ENCODE results near the gene CCNL2.
"Not testable (repeated sequence)": the region's sequence is repeated elsewhere in the genome, so short reads cannot be mapped to it uniquely, and the experiment has no call there.

Gene CCNL2

DNA sequence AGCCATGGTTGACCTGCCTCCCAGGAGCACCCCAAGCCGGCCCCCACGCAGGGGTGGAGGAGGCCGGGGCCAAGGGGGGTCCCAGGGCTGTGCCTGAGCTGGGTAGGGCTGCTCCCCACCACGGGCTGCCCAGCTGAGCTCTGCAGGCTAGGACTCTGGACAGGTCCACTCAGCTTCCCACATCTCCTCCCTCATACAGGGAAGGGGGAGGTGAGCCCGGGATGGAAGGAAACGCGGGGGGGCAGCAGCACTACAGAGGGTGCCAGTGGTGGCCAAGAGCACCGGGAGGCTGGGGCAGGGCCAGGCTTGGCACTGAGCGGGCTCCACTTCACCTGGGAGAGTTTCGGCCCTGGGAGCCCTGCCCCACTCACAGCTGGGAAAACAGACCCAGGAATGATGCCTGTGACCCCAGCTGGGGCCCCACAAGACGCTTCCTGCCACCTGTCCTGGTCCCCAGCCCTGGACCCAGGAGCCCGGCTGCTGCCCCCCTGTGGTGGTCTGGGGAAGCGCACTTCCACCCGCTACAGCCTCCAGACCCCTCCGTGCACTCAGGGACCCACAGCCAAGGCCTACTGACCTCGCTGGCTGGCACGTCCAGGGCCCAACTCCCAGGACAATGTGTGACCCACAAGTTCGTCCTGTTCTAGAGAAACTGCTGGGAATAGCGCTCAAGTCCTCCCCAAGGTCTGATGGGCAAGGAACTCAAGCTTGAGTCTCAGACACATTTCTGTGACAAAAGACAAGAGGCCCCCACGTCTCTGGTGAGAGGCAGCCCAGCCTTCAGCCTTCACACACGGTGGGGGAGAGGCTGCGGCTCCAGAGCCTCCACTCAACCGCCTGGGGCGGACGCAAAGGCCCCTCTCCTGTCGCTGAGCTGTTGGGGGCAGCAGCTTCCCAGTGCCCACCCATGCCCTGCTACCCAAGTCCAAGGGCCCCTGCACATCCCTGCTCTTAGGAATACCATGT, 27.1 kb downstream of the CCNL2 start:
- peak; percentile 74 for TF ChIP-seq CTCF (conservative IDR thresholded peaks at IDR 0.05; ENCODE audit: low read length)
- DNase-seq (ENCODE audit: low read depth) = peak; percentile 46
- H3K4me3 ChIP-seq (ENCODE audit: low read length) = peak overlapping the region; percentile 9

DNA sequence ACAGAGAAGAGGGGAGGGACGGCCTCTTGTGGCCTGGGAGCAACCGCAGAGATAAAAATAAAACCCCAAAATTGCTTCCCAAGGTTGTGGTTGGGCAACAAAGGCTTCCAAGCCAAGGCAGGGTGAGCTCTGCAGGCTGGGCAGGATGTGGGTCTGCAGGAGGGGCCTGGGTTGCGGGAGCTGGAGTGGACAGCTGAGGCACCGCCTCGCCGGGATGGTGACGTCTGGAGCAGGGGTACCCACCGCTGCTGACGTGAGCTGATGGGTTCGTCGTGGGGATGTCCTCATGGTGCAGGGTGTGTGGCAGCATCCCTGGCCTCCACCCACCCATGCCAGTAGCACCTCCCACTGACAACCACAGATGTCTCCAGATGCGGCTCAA, 27.8 kb downstream of the CCNL2 start:
- H3K4me3 ChIP-seq (ENCODE audit: low read length) = no peak overlapping the region
- no peak for TF ChIP-seq CTCF (conservative IDR thresholded peaks at IDR 0.05; ENCODE audit: low read length)
- DNase-seq (ENCODE audit: low read depth) = peak; percentile 70

- DNase-seq (ENCODE audit: low read depth) = no peak
- no peak for TF ChIP-seq CTCF (conservative IDR thresholded peaks at IDR 0.05; ENCODE audit: low read length)
- H3K4me3 ChIP-seq (ENCODE audit: low read length) = no peak overlapping the region
Observed at GRCh38 chr1:1370771-1371300, 28.3 kb downstream of the CCNL2 start.

GRCh38 chr1:1370094-1370493, 29.0 kb downstream of the CCNL2 start:
- not testable (repeated sequence) for DNase-seq (ENCODE audit: low read depth); H3K4me3 ChIP-seq (ENCODE audit: low read length)

DNA sequence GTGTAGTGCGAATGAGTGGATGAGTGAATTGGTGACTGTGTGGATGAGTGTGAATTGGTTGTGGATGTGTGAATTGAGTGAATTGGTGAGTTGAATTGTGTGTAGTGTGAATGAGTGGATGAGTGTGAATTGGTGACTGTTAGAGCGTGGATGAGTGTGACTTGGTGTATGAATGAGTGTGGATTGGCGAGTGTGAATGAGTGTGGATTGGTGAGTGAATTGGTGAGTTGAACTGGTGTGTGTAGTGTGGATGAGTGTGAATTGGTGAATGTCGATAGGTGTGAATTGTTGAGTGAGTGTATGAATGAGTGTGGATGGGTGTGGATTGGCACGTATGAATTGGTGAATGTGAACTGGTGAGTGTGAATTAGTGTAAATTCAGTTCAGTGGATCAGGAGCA, 31.8 kb downstream of the CCNL2 start:
- H3K4me3 ChIP-seq (ENCODE audit: low read length) = no peak overlapping the region
- no peak for TF ChIP-seq CTCF (conservative IDR thresholded peaks at IDR 0.05; ENCODE audit: low read length)
- DNase-seq (ENCODE audit: low read depth) = no peak

- no peak for DNase-seq (ENCODE audit: low read depth)
- no peak overlapping the region for H3K4me3 ChIP-seq (ENCODE audit: low read length)
- TF ChIP-seq CTCF (conservative IDR thresholded peaks at IDR 0.05; ENCODE audit: low read length) = no peak
Observed at GRCh38 chr1:1366699-1367066, 32.5 kb downstream of the CCNL2 start.

- no peak for TF ChIP-seq CTCF (conservative IDR thresholded peaks at IDR 0.05; ENCODE audit: low read length)
- no peak for DNase-seq (ENCODE audit: low read depth)
- H3K4me3 ChIP-seq (ENCODE audit: low read length) = no peak overlapping the region
Observed at GRCh38 chr1:1365875-1366698, 33.0 kb downstream of the CCNL2 start.
